ENCODE results near the gene CEP83.

CEP83 gene

GRCh38 chr12:94284859-94285258, 174.8 kb downstream of the CEP83 start:
- TF ChIP-seq EZH2phosphoT487 (conservative IDR thresholded peaks at IDR 0.05; ENCODE audit: low read length) (no peak), CTCF (IDR thresholded peaks at IDR 0.05; ENCODE audit: insufficient read depth, low read length, poor library complexity, severe bottlenecking) (no peak)
- no peak overlapping the region for H3K27ac ChIP-seq (ENCODE audit: low read depth, low read length)
- no peak overlapping the region for H3K4me2 ChIP-seq (ENCODE audit: low read depth, low read length, poor library complexity, severe bottlenecking)
- H3K9ac ChIP-seq (ENCODE audit: low read length), result no peak overlapping the region
- no peaks in the 10 kb centered on the region for H4K20me1 ChIP-seq (ENCODE audit: low read depth, low read length)
- H3K9me2 ChIP-seq (replicated peaks; ENCODE audit: insufficient read depth, low read length), result no peaks in the 10 kb centered on the region
- no peaks in the 10 kb centered on the region for H3K27me3 ChIP-seq (ENCODE audit: low read length)
- no peaks in the 10 kb centered on the region for H3F3A ChIP-seq (ENCODE audit: insufficient read depth)
- no peak overlapping the region for H2AFZ ChIP-seq (ENCODE audit: low read depth, low read length, severe bottlenecking)
- H3K4me3 ChIP-seq (ENCODE audit: insufficient read depth, low read length, poor library complexity, severe bottlenecking), result no peak overlapping the region
- no peaks in the 10 kb centered on the region for H3K79me2 ChIP-seq (ENCODE audit: insufficient read depth, low read length)
- H3K9me3 ChIP-seq (ENCODE audit: insufficient read depth, low read length), result no peaks in the 10 kb centered on the region
- H3K36me3 ChIP-seq (ENCODE audit: low read length), result no peaks in the 10 kb centered on the region

- Histone ChIP-seq H3K79me2 (ENCODE audit: insufficient read depth, low read length) (no peaks in the 10 kb centered on the region), H3K9me3 (ENCODE audit: insufficient read depth, low read length) (no peaks in the 10 kb centered on the region), H3F3A (ENCODE audit: insufficient read depth) (no peaks in the 10 kb centered on the region), H3K36me3 (ENCODE audit: low read length) (no peaks in the 10 kb centered on the region), H2AFZ (ENCODE audit: low read depth, low read length, severe bottlenecking) (no peak overlapping the region), H3K27me3 (ENCODE audit: low read length) (no peaks in the 10 kb centered on the region), H3K4me2 (ENCODE audit: low read depth, low read length, poor library complexity, severe bottlenecking) (no peak overlapping the region), H4K20me1 (ENCODE audit: low read depth, low read length) (no peaks in the 10 kb centered on the region), H3K4me3 (ENCODE audit: insufficient read depth, low read length, poor library complexity, severe bottlenecking) (no peak overlapping the region), H3K27ac (ENCODE audit: low read depth, low read length) (no peak overlapping the region), H3K9ac (ENCODE audit: low read length) (no peak overlapping the region), H3K9me2 (replicated peaks; ENCODE audit: insufficient read depth, low read length) (no peaks in the 10 kb centered on the region)
- TF ChIP-seq EZH2phosphoT487 (conservative IDR thresholded peaks at IDR 0.05; ENCODE audit: low read length) (no peak), CTCF (IDR thresholded peaks at IDR 0.05; ENCODE audit: insufficient read depth, low read length, poor library complexity, severe bottlenecking) (no peak)
Measured at GRCh38 chr12:94284046-94284445, 175.6 kb downstream of the CEP83 start.

- H3K79me2 ChIP-seq (ENCODE audit: insufficient read depth, low read length), result no peaks in the 10 kb centered on the region
- H3K27ac ChIP-seq (ENCODE audit: low read depth, low read length), result no peak overlapping the region
- no peak overlapping the region for H3K4me3 ChIP-seq (ENCODE audit: insufficient read depth, low read length, poor library complexity, severe bottlenecking)
- H3K9me3 ChIP-seq (ENCODE audit: insufficient read depth, low read length), result no peaks in the 10 kb centered on the region
- no peak overlapping the region for H3K4me2 ChIP-seq (ENCODE audit: low read depth, low read length, poor library complexity, severe bottlenecking)
- TF ChIP-seq CTCF (IDR thresholded peaks at IDR 0.05; ENCODE audit: insufficient read depth, low read length, poor library complexity, severe bottlenecking), result no peak
- TF ChIP-seq EZH2phosphoT487 (conservative IDR thresholded peaks at IDR 0.05; ENCODE audit: low read length), result no peak
- no peak overlapping the region for H2AFZ ChIP-seq (ENCODE audit: low read depth, low read length, severe bottlenecking)
- H3K9ac ChIP-seq (ENCODE audit: low read length), result no peak overlapping the region
- no peaks in the 10 kb centered on the region for H3K36me3 ChIP-seq (ENCODE audit: low read length)
- H4K20me1 ChIP-seq (ENCODE audit: low read depth, low read length), result no peaks in the 10 kb centered on the region
- no peaks in the 10 kb centered on the region for H3K9me2 ChIP-seq (replicated peaks; ENCODE audit: insufficient read depth, low read length)
- H3K27me3 ChIP-seq (ENCODE audit: low read length), result no peaks in the 10 kb centered on the region
- H3F3A ChIP-seq (ENCODE audit: insufficient read depth), result no peaks in the 10 kb centered on the region
Measured at GRCh38 chr12:94282675-94283074, 177.0 kb downstream of the CEP83 start.
